GM20431 (cell line): Measurements from ENCODE around the gene CHD6.

Experiments used
- in situ Hi-C: fragments of 300-500 bp; cut with MseI, MboI; formaldehyde crosslinking; loops from one replicate; pipeline ENCODE4 v1.15.0; 2020; ENCODE audit warnings: low sequenced_read_pairs; ENCODE audit not compliant: unreplicated experiment

Gene CHD6

DNA sequence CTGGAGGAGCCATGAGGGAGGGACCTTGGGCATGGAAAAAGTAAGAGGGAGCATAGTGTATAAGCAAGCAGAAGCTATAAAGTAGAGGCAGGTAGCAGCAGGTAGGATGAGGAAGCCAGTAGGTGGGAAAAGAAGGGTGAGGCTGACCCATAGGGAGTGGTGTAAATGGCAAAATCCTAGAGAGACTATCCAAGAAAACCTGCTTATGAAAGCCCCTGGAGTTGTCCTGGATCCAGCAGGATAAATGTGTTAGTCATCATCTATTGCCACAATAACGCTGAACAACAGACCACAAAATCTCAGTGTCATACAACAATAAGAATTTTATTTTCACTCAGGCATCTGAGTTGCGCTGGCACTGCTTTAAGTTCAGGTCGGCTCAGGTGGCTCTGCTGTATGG lies 30.2 kb downstream of the CHD6 start:
- in situ Hi-C loops = no loop called here

DNA sequence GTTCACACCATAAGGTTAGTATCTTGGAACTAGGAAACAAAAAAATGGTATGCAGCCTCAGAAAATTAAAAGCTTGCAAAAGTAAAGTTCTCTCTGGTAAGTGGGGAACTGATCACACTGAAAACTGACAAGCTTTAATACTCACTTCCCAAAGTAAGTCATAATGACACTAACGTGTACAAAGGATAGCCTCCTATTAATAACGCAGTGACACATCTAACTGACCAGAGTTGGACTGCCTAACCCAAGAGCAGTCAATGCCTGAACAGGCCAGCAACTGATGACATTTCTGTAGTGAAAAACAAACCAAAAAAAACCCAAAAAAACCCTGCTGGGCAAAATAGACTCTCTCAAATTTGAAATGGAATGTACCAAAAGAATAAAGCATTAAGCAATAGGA lies 30.7 kb downstream of the CHD6 start:
- in situ Hi-C loops = no loop called here

DNA sequence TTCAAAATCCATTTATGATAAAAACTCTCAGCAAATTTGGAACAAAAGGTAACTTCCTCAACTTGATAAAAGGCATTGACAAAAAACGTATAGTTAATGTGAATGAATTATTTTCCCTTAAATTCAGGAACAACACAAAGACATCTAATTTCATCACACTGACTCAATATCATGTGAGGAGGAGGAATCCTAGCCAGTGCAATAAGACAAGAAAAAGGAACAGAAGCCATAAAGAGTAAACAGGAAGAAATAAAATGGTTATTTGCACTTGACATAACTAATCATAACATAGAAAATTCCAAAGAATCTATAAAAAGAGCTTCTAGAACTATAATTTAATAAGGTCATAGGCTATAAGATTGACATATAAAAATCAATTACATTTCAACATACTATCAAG lies 31.4 kb downstream of the CHD6 start:
- in situ Hi-C loops = no loop called here

DNA sequence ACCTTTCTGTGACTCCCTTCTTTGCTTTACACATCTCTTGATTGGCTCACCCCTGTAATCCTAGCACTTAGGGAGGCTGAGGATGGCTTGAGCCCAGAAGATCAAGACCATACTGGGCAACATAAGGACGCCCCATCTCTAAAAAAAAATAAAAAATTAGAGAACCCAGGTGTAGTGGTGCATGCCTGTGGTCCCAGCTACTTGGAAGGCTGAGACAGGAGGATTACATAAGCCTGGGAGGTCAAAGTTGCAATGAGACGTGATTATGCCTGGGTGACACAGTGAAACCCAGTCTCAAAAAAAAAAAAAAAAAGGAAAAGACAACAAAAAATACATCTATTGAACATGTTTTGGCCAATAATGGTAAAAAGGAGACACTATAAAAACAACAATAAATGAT lies 37.8 kb downstream of the CHD6 start:
- in situ Hi-C loops = no loop called here

DNA sequence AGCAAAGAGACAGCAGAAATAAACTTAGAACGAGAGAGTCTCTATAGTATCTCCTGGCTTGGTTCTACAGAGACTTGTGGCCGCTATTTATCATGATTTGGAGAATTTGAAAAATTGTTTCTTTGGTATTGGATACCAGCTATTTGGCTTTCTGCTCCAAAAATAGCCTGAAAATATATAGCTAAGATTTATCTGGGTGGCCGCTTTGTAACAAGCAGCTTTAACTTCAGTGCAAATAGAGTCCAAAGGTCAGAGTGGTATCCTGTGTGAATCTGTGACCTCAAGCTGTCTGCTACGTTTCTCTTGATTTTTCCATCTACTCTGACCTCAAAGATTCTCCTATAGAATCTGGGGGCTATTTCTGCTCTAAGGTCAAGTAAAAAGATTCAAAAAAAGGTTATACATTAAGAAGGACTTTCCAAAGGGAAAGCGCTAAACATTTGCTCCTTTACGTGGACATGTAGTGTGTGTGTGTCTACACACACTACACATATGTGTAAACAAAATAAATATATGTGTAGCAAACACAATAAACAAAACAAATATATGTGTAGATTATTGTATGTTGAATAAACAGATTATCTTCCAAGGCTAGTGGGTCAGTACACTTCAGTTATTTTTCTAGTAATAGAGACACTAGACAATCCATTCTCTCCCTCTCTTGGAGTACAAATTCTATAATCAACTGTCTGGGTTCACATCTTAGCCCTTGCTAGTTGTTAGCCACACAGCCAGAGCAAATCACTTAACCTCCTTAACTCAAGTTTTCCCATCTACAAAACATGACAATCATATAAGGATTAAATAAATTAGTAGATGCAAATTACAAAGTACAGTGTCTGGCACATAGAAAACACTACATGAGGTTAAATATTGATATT lies 40.8 kb downstream of the CHD6 start:
- in situ Hi-C loops = no loop called here

DNA sequence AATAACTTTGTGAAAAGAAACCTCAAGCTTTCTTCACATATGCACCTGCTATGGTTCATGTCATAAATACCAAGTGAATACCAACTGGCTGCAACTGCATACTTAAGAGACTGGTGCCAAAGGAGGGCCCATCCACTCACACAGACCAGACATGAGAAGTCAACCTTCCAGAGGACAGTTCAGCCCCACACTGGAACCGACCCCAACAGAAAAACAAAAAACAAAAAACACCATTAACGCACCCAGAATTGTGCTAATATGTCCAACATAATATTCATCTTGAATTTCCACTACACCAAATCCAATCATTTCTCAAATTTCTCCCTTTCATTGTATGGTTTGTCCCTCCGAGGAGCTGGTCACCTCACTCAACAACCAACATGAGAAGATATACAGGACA lies 42.8 kb downstream of the CHD6 start:
- in situ Hi-C loops = no loop called here

DNA sequence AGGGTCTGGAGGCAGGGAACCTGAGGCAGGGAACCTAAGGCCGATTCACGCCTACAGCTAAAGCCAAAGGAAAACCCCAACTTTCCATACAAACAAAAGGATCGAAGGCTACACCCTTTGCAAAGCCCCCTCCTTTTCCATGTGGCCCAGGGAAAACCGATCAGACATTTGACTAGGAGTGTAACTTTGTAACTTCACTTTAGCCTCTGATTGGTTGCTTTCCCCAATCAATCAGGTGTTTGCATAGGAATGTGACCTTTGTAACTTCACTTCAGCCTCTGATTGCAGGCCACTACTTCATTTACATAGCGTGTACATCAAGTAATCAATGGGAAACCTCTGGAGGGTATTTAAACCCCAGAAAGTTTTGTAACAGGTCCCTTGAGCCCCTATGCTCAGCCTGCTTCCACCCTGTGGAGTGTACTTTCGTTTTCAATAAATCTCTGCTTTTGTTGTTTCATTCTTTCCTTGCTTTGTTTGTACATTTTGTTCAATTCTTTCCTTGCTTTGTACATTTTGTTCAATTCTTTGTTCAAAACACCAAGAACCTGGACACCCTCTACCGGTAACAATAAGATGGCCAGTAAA lies 43.3 kb downstream of the CHD6 start:
- in situ Hi-C loops = no loop called here

DNA sequence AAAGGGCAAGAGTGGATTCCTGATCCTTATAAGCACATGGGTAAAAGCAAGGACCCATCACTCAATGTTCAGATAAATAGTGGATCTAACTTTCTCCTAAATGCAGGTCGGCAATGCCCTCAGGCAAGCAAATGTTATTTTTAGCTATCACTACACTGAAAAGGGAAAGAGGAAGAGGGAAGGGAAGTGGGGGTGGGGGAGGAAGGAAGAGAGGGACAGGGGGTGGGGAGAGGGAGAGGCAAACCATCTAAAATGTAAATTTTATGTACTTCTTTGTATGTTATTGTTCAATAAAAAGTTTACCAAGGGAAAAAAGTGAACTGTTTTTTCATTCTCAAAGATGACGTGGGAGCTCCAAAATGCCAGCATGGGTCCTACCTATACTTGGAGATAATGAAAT lies 44.2 kb downstream of the CHD6 start:
- in situ Hi-C loops = no loop called here

- in situ Hi-C loops = no loop called here
These were observed 46.1 kb downstream of the CHD6 start for GRCh38 chr20:41572010-41572572.

GRCh38 chr20:41571006-41571405 lies 47.2 kb downstream of the CHD6 start:
- in situ Hi-C loops = no loop called here

- in situ Hi-C loops = no loop called here
These were observed 47.6 kb downstream of the CHD6 start for GRCh38 chr20:41570557-41570956.

DNA sequence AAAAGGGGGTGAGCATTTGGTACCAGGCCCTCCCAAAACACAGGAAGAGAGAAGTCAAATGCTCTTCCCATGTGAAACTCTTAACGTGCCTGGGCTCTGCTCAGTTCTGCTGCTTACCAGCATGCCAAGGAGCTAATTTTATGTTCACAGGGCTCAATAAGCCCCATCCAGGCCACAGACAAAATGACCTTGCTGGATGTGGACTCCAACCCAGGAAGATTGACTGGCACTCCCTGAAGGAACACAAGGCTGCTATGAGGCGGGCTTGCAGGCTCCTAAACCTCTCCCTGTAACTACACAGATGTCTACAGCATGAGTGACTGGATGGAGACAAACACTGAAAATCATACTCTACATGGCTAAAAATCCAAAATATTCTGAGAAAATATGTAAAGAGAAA lies 50.6 kb downstream of the CHD6 start:
- in situ Hi-C loops = no loop called here

DNA sequence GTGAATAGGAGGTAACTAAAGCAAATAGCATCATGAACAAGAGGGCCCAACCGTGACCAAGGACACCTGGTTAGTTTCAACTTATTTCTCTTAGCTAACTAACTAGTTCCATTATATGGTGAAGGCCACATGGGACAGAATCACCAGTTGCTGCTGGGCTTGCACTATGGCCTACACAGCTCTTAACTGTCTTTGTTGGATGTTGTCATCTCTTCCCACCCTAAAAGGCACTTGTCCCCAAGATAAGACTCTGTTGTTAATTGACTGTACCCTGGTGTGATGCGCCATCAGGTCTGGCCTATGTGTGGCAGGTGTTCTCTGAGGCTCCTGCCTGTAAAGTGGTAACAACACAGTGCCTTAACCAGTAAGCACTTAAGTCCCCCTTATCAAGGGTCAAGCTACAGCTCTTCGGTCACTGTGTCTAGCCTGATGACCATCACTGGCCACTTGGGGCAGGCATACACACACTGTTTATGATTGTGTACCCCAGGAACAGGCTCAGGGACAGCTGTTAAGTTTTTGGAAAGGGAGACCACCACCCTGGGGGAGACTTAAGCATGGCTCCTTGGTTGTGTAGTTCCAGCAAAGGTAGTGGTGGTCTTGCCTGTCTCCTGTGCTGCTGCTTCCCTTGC lies 51.2 kb downstream of the CHD6 start:
- in situ Hi-C loops = no loop called here

DNA sequence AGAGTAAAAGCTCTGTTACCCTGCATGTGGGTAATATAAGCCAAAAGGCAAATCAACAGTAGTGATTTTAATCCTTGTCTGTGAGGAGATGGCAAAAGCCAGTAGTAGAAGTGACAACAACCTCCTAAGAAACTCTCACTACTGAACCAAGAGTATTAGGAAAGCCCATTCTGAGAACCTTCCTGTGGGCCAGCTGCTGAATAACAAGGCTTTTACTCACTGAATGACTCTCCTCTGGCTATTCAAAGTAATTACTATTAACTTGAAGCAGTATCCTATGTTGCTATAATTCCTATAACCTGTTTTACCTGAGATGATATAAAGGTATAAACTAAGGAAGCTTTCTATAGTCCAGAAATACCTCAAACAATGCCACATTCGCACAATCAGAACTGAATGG lies 55.1 kb downstream of the CHD6 start:
- in situ Hi-C loops = no loop called here

DNA sequence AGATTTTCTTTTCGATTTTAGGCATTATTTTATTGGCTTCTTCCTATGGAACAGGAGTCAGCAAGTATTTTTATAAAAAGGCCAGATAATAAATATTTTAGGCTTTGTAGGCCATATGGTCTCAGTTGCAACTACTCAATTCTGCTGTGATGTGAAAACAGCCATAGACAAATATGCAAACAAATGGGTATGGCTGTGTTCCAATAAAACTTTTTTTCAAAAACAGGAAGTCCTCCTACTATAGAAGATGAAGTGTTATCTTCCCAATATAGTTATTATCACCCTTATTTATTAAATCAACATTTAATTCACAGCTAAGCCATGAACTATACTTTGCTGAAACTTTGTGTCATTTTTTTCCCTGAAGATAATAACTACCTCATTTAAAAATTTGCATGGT lies 57.2 kb downstream of the CHD6 start:
- in situ Hi-C loops = no loop called here

GRCh38 chr20:41559658-41560057 lies 58.5 kb downstream of the CHD6 start:
- in situ Hi-C loops = no loop called here

DNA sequence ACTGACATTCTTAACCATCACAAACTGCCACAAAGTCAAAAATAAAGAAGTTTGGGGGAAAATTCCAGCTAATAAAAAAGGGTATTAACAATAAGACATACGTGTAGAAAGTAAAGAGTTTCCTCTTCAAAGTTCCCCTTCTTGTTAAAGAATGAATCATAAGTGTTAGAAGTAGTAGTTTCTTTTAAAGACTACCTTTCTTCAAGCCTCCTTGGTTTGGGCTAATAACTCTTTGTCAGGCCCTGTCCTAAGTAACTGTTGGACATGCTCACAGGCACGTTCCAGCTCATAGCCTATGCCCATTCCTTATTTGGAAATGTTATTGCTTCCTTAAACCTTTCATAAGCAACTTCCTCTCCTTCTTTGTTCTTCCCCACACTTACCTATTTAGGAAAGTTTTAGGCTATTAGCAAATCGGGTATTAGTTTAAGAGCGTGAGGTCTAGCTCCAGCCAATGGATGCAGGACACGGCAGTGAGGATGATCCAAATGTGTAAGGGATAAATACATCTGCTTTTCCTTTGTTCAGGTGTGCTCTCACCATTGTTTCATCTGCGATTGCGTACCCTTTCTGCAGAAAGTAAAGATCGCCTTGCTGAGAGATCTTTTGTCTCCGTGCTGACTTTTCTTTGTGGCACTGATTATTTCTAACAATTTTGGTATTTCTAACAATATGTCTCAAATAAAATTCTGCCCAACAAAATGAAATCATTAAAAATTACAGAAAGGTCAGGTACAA lies 64.9 kb downstream of the CHD6 start:
- in situ Hi-C loops = no loop called here

DNA sequence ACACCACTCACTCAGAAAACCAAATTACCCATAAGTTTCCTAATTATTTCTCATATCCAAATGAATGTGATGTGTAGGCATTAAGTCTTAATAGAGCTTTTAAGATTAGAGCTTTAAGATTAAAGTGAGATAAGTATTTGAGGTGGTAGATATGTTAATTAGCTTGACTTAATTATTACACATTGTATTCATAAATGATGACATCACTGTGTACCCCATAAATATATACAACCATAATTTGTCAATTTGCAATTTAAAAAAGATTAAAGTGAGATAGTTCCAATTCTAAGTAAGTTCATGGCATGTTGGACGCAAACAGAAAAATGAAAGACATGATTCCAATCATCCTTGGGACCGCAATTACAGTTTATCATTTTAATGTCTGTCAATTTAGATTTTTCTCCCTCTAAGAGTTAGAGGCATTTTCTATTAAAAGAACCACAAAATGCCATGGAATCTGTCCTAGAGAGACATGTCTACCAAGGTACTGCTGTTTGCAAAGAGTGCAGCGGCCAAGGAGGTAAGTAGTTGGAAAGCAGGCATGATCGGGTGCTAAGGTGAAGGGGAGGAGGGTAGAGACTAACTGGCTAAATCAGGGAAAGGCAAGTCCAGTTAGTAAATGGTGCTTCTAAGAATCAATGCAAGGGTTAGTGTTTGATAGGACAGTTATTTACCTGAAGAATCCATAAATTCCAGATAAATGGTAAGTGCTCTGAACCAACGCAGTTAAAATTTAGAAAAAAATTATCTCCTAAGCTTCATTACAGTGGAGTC lies 65.7 kb downstream of the CHD6 start:
- in situ Hi-C loops = no loop called here

- in situ Hi-C loops = no loop called here
These were observed 67.0 kb downstream of the CHD6 start for GRCh38 chr20:41551011-41551705.
